Measurements from ENCODE around the gene ZBTB46.

Gene ZBTB46

GRCh38 chr20:63836458-63837344, 5.6 kb upstream of the ZBTB46 start:
- no peak for DNase-seq

GRCh38 chr20:63835021-63835858, 4.2 kb upstream of the ZBTB46 start:
- DNase-seq: no peak

GRCh38 chr20:63834491-63834880, 3.4 kb upstream of the ZBTB46 start:
- DNase-seq: no peak

- no peak for DNase-seq
These were observed 2.9 kb upstream of the ZBTB46 start for GRCh38 chr20:63833776-63834490.

GRCh38 chr20:63831993-63832686, 1.1 kb upstream of the ZBTB46 start:
- no peak for DNase-seq

GRCh38 chr20:63831646-63831992, 555 bp upstream of the ZBTB46 start:
- no peak for DNase-seq

- no peak for DNase-seq
These were observed 874 bp downstream of the ZBTB46 start for GRCh38 chr20:63829945-63830835.

GRCh38 chr20:63829603-63829944, 1.5 kb downstream of the ZBTB46 start:
- no peak for DNase-seq

- DNase-seq: no peak
These were observed 2.1 kb downstream of the ZBTB46 start for GRCh38 chr20:63828951-63829350.

GRCh38 chr20:63828545-63828944, 2.5 kb downstream of the ZBTB46 start:
- no peak for DNase-seq

- no peak for DNase-seq
These were observed 2.9 kb downstream of the ZBTB46 start for GRCh38 chr20:63828124-63828523.

GRCh38 chr20:63826753-63827152, 4.3 kb downstream of the ZBTB46 start:
- DNase-seq: no peak

- no peak for DNase-seq
These were observed 5.5 kb downstream of the ZBTB46 start for GRCh38 chr20:63825331-63826118.

- no peak for DNase-seq
These were observed 7.3 kb downstream of the ZBTB46 start for GRCh38 chr20:63823691-63824311.

- no peak for DNase-seq
These were observed 8.8 kb downstream of the ZBTB46 start for GRCh38 chr20:63822276-63822696.

GRCh38 chr20:63821811-63822210, 9.3 kb downstream of the ZBTB46 start:
- no peak for DNase-seq

- DNase-seq: no peak
These were observed 11.7 kb downstream of the ZBTB46 start for GRCh38 chr20:63819224-63819921.

- DNase-seq: no peak
These were observed 15.3 kb downstream of the ZBTB46 start for GRCh38 chr20:63815615-63816253.

GRCh38 chr20:63814891-63815614, 16.0 kb downstream of the ZBTB46 start:
- DNase-seq: no peak

Measured in NCI-H1048 (cell line).